NB4 (cell line): ENCODE data around the gene KRTAP2-1.
"Not testable (repeated sequence)": the region's sequence is repeated elsewhere in the genome, so short reads cannot be mapped to it uniquely, and the experiment has no call there.

Experiments
- DNase-seq: peaks from one replicate; pipeline ENCODE4 v3.0.0; 2010; ENCODE audit warnings: low read depth
- H3K4me3 ChIP-seq: one replicate; pipeline ENCODE4 v1.5.1; 2011; ENCODE audit warnings: mild to moderate bottlenecking, low read depth, low read length, moderate library complexity
- MAX ChIP-seq: IDR thresholded peaks from 2 replicates; pipeline ENCODE4 v1.6.1; 2011; ENCODE audit warnings: low read depth, low read length
- MYC ChIP-seq: IDR thresholded peaks from 2 replicates; pipeline ENCODE4 v1.6.1; 2011; ENCODE audit warnings: low read depth, low read length
- POLR2A ChIP-seq: IDR thresholded peaks from 2 replicates; pipeline ENCODE4 v1.6.1; 2011; ENCODE audit warnings: mild to moderate bottlenecking; ENCODE audit not compliant: insufficient read length; ENCODE audit errors: extremely low read depth
- TF ChIP-seq, protein P1 (sequence below): IDR thresholded peaks from one replicate; pipeline ENCODE4 v1.5.1; 2012; ENCODE audit warnings: low read depth, low read length

Gene KRTAP2-1

GRCh38 chr17:41063449-41063848 is 16.3 kb upstream of the KRTAP2-1 start:
- H3K4me3 ChIP-seq = no peak overlapping the region
- TF ChIP-seq MYC (no peak), MAX (no peak), POLR2A (no peak)
- TF ChIP-seq, protein P1, sequence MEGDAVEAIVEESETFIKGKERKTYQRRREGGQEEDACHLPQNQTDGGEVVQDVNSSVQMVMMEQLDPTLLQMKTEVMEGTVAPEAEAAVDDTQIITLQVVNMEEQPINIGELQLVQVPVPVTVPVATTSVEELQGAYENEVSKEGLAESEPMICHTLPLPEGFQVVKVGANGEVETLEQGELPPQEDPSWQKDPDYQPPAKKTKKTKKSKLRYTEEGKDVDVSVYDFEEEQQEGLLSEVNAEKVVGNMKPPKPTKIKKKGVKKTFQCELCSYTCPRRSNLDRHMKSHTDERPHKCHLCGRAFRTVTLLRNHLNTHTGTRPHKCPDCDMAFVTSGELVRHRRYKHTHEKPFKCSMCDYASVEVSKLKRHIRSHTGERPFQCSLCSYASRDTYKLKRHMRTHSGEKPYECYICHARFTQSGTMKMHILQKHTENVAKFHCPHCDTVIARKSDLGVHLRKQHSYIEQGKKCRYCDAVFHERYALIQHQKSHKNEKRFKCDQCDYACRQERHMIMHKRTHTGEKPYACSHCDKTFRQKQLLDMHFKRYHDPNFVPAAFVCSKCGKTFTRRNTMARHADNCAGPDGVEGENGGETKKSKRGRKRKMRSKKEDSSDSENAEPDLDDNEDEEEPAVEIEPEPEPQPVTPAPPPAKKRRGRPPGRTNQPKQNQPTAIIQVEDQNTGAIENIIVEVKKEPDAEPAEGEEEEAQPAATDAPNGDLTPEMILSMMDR = no peak
- no peak for DNase-seq

DNA sequence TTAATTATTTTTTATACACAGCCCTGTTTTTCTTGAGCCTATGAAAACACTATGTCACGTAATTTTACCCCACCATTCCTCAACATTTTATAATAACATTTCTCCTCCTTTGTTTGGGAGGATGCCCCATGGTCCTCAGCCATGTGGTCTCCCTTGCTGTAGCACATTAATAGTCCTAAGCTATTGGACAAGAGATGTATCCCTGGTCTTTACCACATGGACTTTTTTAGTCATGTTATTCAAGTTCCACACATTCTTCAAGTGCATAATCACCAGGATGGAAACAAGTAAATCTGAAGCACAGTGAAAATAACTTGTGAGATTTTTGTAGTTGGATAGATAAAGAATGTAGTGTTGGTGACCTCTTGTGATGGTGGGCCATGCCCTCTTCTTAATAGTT is 14.8 kb upstream of the KRTAP2-1 start:
- no peak for DNase-seq
- TF ChIP-seq MYC (no peak), MAX (no peak), POLR2A (no peak)
- TF ChIP-seq, protein P1 = no peak

GRCh38 chr17:41060052-41060604 is 13.0 kb upstream of the KRTAP2-1 start, which contains the start of gene KRTAP2-3:
KRTAP2-3 (minus strand) TSS chr17:41060114; CDS start chr17:41060050, 64 bp downstream.
- TF ChIP-seq, protein P1 = no peak
- TF ChIP-seq MYC (no peak), MAX (no peak), POLR2A (no peak)
- no peak within 1 kb of the TSS for H3K4me3 ChIP-seq
- no peak for DNase-seq

More for the DNA sequence above, 14.8 kb upstream of the KRTAP2-1 start:
- no peak overlapping the region for H3K4me3 ChIP-seq

DNA sequence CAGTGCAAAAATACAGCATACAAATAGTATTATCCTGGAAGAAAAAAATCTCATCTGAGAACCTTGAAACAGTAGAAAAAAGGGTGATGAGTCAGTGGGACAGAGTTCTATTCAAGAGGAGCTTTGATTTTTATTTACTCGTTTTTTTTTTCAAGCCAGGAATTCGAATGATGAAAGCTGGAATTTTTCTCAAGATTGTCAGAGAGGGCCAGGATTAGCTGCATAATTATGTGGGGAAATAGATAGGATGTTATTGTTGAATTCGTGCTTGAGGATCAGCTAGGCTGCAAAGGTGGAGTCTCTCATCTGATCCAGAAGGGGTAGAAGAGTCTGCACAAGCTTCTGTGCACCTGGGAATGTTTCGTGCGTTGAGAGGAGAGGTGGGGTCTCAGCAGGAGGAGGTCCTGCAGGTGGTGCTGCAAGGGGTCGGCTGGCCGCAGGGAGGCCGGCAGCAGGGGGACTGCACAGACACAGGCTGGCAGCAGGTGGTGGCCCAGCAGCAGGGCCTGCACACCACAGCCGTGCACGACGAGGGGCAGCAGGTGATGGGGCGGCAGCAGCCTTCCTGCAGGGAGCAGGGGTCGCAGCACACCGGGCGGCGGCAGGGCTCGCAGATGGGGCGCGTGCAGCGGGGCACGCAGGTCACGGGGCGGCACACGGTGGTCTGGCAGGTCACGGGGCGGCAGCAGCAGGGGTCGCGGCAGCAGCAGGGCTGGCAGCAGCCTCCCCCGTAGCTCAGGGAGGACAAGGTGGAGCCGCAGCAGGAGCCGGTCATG is 12.3 kb upstream of the KRTAP2-1 start:
- not testable (repeated sequence) for DNase-seq, H3K4me3 ChIP-seq

DNA sequence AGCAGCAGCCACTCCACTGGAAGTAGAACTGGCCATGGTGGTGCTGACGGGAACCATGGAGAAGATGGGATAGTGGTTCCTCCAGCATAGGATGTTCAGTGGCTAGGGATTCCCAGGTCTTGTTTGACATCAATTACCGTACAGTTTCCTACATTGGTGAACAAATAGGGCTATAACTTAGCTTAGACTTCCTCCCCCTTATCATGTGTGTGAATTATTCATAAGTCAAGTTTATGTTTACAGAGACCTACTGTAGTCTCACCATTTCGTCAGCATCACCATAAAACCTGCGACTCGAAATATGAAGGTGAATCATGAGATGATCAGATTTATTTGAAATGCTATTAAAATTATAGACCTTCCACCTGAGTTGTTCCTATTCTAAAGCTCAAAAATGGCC is 11.6 kb upstream of the KRTAP2-1 start:
- DNase-seq = no peak
- TF ChIP-seq MAX (no peak), POLR2A (no peak), MYC (no peak)
- TF ChIP-seq, protein P1 = no peak
- no peak overlapping the region for H3K4me3 ChIP-seq

DNA sequence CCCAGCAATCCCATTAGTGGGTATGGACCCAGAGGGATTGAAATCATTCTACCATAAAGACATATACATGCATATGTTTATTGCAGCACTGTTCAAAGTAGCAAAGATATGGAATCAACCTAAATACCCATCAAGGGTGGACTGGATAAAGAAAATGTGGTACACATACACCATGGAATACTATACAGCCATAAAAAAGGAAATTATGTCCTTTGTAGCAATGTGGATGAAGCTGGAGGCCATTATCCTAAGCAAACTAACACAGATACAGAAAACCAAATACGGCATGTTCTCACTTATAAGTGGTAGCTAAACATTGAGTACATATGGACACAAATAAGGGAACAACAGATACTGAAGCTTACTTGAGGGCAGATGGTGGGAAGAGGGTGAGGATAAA is 10.4 kb upstream of the KRTAP2-1 start:
- TF ChIP-seq, protein P1 = no peak
- DNase-seq = no peak
- H3K4me3 ChIP-seq = no peak overlapping the region

DNA sequence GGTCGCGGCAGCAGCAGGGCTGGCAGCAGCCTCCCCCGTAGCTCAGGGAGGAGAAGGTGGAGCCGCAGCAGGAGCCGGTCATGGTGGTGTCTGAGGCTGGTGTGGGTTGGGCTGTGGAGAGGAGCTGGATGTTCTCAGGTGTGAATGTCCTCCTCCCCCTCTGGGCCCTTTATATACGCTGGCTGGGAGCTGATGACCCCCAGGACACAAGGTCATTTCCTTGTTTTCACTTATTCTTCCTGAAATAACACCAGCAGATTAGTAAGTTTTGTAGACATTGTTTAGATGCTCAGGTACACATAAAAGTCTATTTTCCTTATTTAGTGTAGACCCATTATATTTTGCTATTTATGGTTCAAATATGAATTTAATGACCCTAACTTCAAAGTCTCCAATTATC is 8.0 kb upstream of the KRTAP2-1 start, which contains the start of gene KRTAP2-2:
KRTAP2-2 (minus strand) TSS at position 101 of the 400 bp plus-strand sequence; CDS start at position 82, 19 bp downstream.
- H3K4me3 ChIP-seq, DNase-seq: not testable (repeated sequence)

- DNase-seq, H3K4me3 ChIP-seq: not testable (repeated sequence)
These were observed 7.4 kb upstream of the KRTAP2-1 start for GRCh38 chr17:41054556-41054955.
